GM23338 (cell line): ENCODE results near the gene RBM33.
"Not testable (repeated sequence)": the region's sequence is repeated elsewhere in the genome, so short reads cannot be mapped to it uniquely, and the experiment has no call there.

Source experiments
- POLR2AphosphoS5 ChIP-seq: IDR thresholded peaks from 2 replicates; pipeline ENCODE4 v1.6.1; 2016; ENCODE audit warnings: antibody characterized with exemption, low read depth
- TF ChIP-seq, protein P1 (sequence below), 2 experiments: fragments of 200-600 bp in 1 of 2; sonication (generic) in 1 of 2; conservative IDR thresholded peaks; 2 replicates each; pipeline versions ENCODE4 v1.5.1 to v1.6.1; 2016 to 2017; ENCODE audit warnings: antibody characterized with exemption in 2 of 2, low read depth in 2 of 2, mild to moderate bottlenecking in 2 of 2, moderate library complexity in 1 of 2
- TF ChIP-seq, protein P2 (sequence below): IDR thresholded peaks from one replicate; pipeline ENCODE4 v1.6.1; 2018; ENCODE audit warnings: antibody characterized with exemption; ENCODE audit not compliant: unreplicated experiment
- TF ChIP-seq, protein P3 (sequence below): IDR thresholded peaks from 2 replicates; pipeline ENCODE4 v1.6.1; 2016; ENCODE audit warnings: antibody characterized with exemption

DNA sequence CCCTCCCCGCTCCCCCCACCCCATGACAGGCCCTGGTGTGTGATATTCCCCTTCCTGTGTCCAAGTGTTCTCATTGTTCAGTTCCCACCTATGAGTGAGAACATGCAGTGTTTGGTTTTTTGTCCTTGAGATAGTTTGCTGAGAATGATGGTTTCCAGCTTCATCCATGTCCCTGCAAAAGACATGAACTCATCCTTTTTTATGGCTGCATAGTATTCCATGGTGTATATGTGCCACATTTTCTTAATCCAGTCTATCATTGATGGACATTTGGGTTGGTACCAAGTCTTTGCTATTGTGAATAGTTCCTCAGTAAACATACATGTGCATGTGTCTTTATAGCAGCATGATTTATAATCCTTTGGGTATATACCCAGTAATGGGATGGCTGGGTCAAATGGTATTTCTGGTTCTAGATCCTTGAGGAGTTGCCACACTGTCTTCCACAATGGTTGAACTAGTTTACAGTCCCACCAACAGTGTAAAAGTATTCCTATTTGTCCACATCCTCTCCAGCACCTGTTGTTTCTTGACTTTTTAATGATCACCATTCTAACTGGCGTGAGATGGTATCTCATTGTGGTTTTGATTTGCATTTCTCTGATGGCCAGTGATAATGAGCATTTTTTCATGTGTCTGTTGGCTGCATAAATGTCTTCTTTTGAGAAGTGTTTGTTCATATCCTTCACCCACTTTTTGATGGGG lies 42.3 kb downstream of the RBM33 start:
- TF ChIP-seq POLR2AphosphoS5 = not testable (repeated sequence)
- TF ChIP-seq, protein P1, sequence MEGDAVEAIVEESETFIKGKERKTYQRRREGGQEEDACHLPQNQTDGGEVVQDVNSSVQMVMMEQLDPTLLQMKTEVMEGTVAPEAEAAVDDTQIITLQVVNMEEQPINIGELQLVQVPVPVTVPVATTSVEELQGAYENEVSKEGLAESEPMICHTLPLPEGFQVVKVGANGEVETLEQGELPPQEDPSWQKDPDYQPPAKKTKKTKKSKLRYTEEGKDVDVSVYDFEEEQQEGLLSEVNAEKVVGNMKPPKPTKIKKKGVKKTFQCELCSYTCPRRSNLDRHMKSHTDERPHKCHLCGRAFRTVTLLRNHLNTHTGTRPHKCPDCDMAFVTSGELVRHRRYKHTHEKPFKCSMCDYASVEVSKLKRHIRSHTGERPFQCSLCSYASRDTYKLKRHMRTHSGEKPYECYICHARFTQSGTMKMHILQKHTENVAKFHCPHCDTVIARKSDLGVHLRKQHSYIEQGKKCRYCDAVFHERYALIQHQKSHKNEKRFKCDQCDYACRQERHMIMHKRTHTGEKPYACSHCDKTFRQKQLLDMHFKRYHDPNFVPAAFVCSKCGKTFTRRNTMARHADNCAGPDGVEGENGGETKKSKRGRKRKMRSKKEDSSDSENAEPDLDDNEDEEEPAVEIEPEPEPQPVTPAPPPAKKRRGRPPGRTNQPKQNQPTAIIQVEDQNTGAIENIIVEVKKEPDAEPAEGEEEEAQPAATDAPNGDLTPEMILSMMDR (conservative IDR thresholded peaks at IDR 0.05; ENCODE audit: low read depth in 2 of 2) = not testable (repeated sequence)
- TF ChIP-seq, protein P2, sequence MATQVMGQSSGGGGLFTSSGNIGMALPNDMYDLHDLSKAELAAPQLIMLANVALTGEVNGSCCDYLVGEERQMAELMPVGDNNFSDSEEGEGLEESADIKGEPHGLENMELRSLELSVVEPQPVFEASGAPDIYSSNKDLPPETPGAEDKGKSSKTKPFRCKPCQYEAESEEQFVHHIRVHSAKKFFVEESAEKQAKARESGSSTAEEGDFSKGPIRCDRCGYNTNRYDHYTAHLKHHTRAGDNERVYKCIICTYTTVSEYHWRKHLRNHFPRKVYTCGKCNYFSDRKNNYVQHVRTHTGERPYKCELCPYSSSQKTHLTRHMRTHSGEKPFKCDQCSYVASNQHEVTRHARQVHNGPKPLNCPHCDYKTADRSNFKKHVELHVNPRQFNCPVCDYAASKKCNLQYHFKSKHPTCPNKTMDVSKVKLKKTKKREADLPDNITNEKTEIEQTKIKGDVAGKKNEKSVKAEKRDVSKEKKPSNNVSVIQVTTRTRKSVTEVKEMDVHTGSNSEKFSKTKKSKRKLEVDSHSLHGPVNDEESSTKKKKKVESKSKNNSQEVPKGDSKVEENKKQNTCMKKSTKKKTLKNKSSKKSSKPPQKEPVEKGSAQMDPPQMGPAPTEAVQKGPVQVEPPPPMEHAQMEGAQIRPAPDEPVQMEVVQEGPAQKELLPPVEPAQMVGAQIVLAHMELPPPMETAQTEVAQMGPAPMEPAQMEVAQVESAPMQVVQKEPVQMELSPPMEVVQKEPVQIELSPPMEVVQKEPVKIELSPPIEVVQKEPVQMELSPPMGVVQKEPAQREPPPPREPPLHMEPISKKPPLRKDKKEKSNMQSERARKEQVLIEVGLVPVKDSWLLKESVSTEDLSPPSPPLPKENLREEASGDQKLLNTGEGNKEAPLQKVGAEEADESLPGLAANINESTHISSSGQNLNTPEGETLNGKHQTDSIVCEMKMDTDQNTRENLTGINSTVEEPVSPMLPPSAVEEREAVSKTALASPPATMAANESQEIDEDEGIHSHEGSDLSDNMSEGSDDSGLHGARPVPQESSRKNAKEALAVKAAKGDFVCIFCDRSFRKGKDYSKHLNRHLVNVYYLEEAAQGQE = not testable (repeated sequence)
- TF ChIP-seq, protein P3, sequence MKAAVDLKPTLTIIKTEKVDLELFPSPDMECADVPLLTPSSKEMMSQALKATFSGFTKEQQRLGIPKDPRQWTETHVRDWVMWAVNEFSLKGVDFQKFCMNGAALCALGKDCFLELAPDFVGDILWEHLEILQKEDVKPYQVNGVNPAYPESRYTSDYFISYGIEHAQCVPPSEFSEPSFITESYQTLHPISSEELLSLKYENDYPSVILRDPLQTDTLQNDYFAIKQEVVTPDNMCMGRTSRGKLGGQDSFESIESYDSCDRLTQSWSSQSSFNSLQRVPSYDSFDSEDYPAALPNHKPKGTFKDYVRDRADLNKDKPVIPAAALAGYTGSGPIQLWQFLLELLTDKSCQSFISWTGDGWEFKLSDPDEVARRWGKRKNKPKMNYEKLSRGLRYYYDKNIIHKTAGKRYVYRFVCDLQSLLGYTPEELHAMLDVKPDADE = not testable (repeated sequence)
